ENCODE measurements around the gene ITPRID1.

DNA sequence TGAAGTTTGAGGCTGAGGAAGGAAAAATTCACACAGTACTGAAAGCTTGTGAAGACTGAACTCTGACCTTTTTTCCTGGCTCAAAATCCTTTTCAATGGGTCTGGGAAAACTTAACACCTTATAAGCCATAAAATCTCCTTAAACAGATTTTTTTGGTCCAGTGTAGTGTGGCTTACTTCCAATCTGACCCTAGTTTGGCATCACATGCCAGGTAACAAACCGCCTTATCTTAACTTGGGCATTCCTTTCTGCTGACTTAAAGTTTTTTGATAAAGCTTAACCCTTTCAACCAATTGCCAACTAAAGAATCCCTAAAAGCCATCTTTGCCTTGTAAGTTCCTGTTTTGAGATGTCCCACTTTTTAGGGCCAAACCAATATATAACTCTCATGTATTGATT lies 13.2 kb upstream of the ITPRID1 start:
- TF ChIP-seq, protein P1, sequence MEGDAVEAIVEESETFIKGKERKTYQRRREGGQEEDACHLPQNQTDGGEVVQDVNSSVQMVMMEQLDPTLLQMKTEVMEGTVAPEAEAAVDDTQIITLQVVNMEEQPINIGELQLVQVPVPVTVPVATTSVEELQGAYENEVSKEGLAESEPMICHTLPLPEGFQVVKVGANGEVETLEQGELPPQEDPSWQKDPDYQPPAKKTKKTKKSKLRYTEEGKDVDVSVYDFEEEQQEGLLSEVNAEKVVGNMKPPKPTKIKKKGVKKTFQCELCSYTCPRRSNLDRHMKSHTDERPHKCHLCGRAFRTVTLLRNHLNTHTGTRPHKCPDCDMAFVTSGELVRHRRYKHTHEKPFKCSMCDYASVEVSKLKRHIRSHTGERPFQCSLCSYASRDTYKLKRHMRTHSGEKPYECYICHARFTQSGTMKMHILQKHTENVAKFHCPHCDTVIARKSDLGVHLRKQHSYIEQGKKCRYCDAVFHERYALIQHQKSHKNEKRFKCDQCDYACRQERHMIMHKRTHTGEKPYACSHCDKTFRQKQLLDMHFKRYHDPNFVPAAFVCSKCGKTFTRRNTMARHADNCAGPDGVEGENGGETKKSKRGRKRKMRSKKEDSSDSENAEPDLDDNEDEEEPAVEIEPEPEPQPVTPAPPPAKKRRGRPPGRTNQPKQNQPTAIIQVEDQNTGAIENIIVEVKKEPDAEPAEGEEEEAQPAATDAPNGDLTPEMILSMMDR (tag by site-specific recombination; IDR thresholded peaks at IDR 0.05), result no peak
- TF ChIP-seq, protein P2, sequence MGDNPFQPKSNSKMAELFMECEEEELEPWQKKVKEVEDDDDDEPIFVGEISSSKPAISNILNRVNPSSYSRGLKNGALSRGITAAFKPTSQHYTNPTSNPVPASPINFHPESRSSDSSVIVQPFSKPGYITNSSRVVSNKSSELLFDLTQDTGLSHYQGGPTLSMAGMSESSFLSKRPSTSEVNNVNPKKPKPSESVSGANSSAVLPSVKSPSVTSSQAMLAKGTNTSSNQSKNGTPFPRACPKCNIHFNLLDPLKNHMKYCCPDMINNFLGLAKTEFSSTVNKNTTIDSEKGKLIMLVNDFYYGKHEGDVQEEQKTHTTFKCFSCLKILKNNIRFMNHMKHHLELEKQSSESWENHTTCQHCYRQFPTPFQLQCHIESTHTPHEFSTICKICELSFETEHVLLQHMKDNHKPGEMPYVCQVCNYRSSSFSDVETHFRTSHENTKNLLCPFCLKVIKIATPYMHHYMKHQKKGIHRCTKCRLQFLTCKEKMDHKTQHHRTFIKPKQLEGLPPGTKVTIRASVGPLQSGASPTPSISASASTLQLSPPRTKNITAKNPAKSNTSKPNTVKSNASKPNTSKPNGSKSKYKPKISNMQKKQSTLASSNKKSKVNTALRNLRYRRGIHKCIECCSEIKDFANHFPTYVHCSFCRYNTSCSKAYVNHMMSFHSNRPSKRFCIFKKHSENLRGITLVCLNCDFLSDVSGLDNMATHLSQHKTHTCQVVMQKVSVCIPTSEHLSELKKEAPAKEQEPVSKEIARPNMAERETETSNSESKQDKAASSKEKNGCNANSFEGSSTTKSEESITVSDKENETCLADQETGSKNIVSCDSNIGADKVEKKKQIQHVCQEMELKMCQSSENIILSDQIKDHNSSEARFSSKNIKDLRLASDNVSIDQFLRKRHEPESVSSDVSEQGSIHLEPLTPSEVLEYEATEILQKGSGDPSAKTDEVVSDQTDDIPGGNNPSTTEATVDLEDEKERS (tag by site-specific recombination; IDR thresholded peaks at IDR 0.05), result no peak
- no peak for TF ChIP-seq ZNF585B (tag by site-specific recombination; IDR thresholded peaks at IDR 0.05)
- TF ChIP-seq, protein P3, sequence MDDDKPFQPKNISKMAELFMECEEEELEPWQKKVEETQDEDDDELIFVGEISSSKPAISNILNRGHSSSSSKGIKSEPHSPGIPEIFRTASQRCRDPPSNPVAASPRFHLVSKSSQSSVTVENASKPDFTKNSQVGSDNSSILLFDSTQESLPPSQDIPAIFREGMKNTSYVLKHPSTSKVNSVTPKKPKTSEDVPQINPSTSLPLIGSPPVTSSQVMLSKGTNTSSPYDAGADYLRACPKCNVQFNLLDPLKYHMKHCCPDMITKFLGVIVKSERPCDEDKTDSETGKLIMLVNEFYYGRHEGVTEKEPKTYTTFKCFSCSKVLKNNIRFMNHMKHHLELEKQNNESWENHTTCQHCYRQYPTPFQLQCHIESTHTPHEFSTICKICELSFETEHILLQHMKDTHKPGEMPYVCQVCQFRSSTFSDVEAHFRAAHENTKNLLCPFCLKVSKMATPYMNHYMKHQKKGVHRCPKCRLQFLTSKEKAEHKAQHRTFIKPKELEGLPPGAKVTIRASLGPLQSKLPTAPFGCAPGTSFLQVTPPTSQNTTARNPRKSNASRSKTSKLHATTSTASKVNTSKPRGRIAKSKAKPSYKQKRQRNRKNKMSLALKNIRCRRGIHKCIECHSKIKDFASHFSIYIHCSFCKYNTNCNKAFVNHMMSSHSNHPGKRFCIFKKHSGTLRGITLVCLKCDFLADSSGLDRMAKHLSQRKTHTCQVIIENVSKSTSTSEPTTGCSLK (tag by site-specific recombination; IDR thresholded peaks at IDR 0.05), result no peak

Measured in HEK293 (cell line).